ENCODE results near the gene HTR3C. TPM values are rescaled to one million over a fixed set of nuclear protein-coding genes. Genes with fewer than 3 reads are reported as not detected.
A peak's percentile ranks its signal among the peaks of the same experiment; 100 is the strongest.
"Not testable (repeated sequence)": the region's sequence is repeated elsewhere in the genome, so short reads cannot be mapped to it uniquely, and the experiment has no call there.

The HTR3C gene
- total RNA-seq, result not detected
- long read RNA-seq, result 0 reads

GRCh38 chr3:184052767-184053166 lies at the start of gene HTR3C:
HTR3C (plus strand) TSS chr3:184053047; CDS start chr3:184053081, 34 bp downstream.
- ATAC-seq (no peak), DNase-seq (no peak)
- intact Hi-C loops (cut with DNase I), result no loop called here

- intact Hi-C loops (cut with DNase I), result no loop called here
- DNase-seq (no peak), ATAC-seq (no peak)
These were observed 49.5 kb upstream of the HTR3C start for GRCh38 chr3:184003187-184003967.

GRCh38 chr3:184004476-184004875 lies 48.4 kb upstream of the HTR3C start:
- ATAC-seq, result peak; percentile 45 to 56
- intact Hi-C loops (cut with DNase I), result no loop called here
- DNase-seq, result no peak

- ATAC-seq, result peak; percentile 45 to 83
- intact Hi-C loops (cut with DNase I), result no loop called here
- peak; percentile 62 for DNase-seq
These were observed 46.8 kb upstream of the HTR3C start for GRCh38 chr3:184005941-184006507.

- ATAC-seq; DNase-seq; intact Hi-C loops (cut with DNase I): not testable (repeated sequence)
These were observed 45.6 kb upstream of the HTR3C start for GRCh38 chr3:184007143-184007813.

GRCh38 chr3:184008161-184008560 lies 44.7 kb upstream of the HTR3C start:
- intact Hi-C loops (cut with DNase I), result no loop called here
- no peak for ATAC-seq
- no peak for DNase-seq

- DNase-seq, result no peak
- no peak for ATAC-seq
- intact Hi-C loops (cut with DNase I), result no loop called here
These were observed 41.5 kb upstream of the HTR3C start for GRCh38 chr3:184011230-184011876.

GRCh38 chr3:184011937-184012889 lies 40.6 kb upstream of the HTR3C start:
- ATAC-seq, result no peak
- no peak for DNase-seq
- intact Hi-C loops (cut with DNase I), result no loop called here

GRCh38 chr3:184015381-184016019 lies 37.3 kb upstream of the HTR3C start:
- intact Hi-C loops (cut with DNase I), result loop anchor here in 1 of 2 donors (2.0 kb wide), 1 partner anchor 119 kb away; the partner anchor contains the start of gene EIF2B5

GRCh38 chr3:184016169-184016570 lies 36.7 kb upstream of the HTR3C start:
- DNase-seq (no peak), ATAC-seq (no peak)
- intact Hi-C loops (cut with DNase I), result loop anchor here in 1 of 2 donors (2.0 kb wide), 1 partner anchor 119 kb away; the partner anchor contains the start of gene EIF2B5

More at GRCh38 chr3:184015381-184016019, 37.3 kb upstream of the HTR3C start:
- peak; percentile 42 for DNase-seq
- ATAC-seq, result no peak

GRCh38 chr3:184016811-184017671 lies 35.8 kb upstream of the HTR3C start:
- peak; percentile 68 for DNase-seq
- ATAC-seq, result peak; percentile 91 to 96
- intact Hi-C loops (cut with DNase I), result loop anchor here in 1 of 2 donors (2.0 kb wide), 1 partner anchor 118 kb away; the partner anchor contains the start of gene EIF2B5

GRCh38 chr3:184017672-184018423 lies 35.0 kb upstream of the HTR3C start, which contains the start of gene ABCC5:
ABCC5 (minus strand) TSS chr3:184017884; CDS start chr3:184014392, 3,492 bp downstream.
- intact Hi-C loops (cut with DNase I), result loop anchor here in 1 of 2 donors (2.0 kb wide), 1 partner anchor 117 kb away; the partner anchor contains the start of gene EIF2B5
- DNase-seq, result peak; percentile 95
- ATAC-seq, result peak; percentile 98 to 99

- intact Hi-C loops (cut with DNase I), result no loop called here
- DNase-seq, result no peak
- ATAC-seq, result no peak
These were observed 34.3 kb upstream of the HTR3C start for GRCh38 chr3:184018424-184018973.

- no peak for DNase-seq
- intact Hi-C loops (cut with DNase I), result loop anchor here in 1 of 2 donors (5.0 kb wide), 1 partner anchor 220 kb away; no protein-coding TSS in a partner anchor
- no peak for ATAC-seq
These were observed 30.5 kb upstream of the HTR3C start for GRCh38 chr3:184022323-184022722.

GRCh38 chr3:184025256-184025655 lies 27.6 kb upstream of the HTR3C start:
- ATAC-seq; intact Hi-C loops (cut with DNase I); DNase-seq: not testable (repeated sequence)
